VCaP (cell line): ENCODE measurements around the gene AQP7.
"Not testable (repeated sequence)": the region's sequence is repeated elsewhere in the genome, so short reads cannot be mapped to it uniquely, and the experiment has no call there.

ENCODE experiments used
- H3K27ac ChIP-seq: fragments of 450-650 bp; 2 replicates; pipeline ENCODE4 v1.5.1; 2017
- TF ChIP-seq, protein P1 (sequence below): fragments of 450-650 bp; conservative IDR thresholded peaks from 2 replicates; pipeline ENCODE4 v1.5.1; 2017; ENCODE audit warnings: mild to moderate bottlenecking, moderate library complexity

The AQP7 gene

DNA sequence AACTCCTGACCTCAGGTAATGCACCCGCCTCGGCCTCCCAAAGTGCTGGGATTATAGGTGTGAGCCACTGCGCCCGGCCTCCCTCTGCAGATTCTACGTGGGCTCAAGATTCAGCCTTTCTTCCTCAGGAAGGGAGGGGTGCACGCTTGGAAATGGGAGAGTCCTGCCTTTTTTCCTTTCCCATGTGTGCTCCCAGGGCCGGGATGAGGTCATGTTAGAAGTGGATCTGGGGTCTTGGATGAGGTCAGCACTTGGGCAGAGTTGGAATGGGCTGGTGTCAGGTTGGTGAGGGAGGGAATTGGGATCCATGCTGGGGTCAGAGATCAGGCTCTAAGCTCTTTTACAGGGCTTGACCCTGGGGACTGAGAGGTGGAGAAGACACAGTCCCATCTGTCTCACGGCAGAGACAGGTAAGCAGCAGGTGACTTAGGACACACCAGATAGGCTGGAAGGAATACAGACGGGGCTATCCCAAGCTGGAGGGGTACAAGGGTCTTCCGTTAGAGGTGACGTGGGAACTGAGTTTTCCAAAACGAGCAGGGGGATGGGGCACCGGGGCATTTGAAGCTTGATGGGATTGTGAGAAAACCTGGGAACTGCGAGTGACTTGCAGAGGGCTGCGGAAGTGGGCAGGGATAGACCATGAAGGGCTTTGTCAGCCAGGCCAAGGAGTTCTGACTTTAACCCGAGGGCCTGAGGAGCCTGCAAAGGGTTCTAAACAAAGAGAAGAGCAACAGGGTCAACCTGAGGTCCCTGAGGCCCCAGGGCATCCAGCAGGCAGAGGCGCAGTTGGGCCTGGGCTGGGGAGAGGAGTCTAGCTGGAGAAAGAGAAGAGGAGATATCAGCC is 1.8 kb upstream of the AQP7 start:
- TF ChIP-seq, protein P1, sequence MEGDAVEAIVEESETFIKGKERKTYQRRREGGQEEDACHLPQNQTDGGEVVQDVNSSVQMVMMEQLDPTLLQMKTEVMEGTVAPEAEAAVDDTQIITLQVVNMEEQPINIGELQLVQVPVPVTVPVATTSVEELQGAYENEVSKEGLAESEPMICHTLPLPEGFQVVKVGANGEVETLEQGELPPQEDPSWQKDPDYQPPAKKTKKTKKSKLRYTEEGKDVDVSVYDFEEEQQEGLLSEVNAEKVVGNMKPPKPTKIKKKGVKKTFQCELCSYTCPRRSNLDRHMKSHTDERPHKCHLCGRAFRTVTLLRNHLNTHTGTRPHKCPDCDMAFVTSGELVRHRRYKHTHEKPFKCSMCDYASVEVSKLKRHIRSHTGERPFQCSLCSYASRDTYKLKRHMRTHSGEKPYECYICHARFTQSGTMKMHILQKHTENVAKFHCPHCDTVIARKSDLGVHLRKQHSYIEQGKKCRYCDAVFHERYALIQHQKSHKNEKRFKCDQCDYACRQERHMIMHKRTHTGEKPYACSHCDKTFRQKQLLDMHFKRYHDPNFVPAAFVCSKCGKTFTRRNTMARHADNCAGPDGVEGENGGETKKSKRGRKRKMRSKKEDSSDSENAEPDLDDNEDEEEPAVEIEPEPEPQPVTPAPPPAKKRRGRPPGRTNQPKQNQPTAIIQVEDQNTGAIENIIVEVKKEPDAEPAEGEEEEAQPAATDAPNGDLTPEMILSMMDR = no peak
- no peak overlapping the region for H3K27ac ChIP-seq

DNA sequence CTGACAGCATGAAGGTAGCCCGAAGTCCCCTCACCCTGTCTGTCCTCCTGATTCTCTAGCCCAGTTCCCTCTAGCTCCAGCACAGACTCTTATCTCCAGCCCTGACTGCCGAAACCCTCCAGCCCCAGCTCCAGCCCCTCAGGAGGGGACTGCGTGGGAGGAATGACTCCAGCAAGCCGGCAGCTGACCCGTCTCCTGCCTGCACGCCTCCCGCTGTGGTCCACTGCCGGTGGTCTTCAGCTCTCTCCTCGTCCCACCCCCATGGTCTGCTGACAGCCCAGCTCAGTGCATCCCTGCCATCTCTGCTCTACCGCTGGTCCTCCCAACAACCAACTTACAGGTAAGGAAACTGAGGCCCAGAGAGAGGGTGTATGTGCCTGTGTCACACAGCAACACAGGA is 559 bp downstream of the AQP7 start:
- not testable (repeated sequence) for H3K27ac ChIP-seq

DNA sequence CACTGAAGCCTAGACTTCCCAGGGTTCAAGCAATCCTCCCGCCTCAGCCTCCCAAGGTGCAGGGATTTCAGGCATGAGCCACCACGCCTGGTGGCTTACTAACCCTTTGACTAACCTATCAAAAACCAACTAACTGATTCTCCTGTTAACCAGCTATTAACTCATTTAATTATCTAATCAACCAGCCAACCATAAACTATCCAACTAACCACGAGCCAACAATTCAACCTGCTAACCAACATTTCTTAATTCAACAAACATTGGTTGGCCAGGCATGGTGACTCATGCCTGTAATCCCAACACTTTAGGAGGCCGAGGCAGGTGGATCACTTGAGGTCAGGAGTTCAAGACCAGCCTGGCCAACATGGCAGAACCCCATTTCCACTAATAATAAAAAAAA is 3.3 kb downstream of the AQP7 start:
- H3K27ac ChIP-seq = not testable (repeated sequence)

DNA sequence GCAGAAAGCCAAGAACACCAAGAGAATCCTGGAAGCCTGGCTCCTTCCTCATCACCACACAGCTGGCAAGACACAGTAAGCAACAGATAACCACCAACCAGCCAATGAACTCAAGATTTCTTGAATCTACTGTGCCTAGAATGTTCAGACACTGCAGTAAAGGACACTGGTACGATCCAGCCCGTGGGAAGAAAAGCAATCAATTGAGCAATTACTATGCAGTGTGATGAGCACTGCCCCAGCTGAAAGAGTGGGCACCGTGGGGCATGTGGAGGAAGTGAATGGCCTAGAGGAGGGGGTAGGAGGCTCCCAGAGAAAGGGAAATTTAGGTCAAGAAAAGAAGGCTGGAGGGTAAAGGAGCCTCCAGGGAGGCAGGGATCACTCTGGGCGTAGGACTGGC is 4.6 kb downstream of the AQP7 start:
- not testable (repeated sequence) for H3K27ac ChIP-seq

DNA sequence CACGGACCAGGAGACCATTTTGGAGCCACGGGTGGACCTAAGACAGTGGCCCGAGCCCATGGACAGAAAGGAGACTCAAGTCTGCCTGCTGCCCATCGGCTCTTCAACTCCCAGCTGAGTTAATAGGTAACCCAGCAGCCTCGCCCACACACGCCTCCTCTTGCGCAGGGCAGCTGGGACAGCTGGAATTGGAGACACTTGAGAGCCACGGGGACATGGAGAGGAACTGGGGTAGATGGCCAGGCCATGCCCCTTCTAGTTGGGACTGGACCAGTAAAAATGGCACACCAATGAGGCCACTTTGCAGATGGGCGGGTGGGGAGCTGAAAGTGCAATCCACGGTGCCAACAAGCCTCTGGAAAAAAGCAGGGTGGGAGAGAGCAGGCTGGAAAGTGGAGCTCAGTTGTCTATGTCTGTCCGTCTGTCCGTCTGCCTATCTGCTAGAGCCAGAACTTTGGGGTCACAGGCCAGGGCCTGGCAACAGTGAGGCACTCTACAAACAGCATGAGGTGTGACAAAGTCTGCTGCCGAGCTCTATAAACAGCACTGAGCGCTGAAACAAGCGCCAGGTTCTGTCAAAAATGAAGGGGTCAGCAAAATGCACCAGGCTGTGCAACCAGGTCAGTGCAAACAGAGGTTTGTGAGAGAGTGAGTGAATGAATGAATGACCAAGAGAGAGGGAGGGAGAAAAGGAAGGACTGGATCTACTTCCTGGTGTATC is 7.0 kb downstream of the AQP7 start:
- H3K27ac ChIP-seq = not testable (repeated sequence)

DNA sequence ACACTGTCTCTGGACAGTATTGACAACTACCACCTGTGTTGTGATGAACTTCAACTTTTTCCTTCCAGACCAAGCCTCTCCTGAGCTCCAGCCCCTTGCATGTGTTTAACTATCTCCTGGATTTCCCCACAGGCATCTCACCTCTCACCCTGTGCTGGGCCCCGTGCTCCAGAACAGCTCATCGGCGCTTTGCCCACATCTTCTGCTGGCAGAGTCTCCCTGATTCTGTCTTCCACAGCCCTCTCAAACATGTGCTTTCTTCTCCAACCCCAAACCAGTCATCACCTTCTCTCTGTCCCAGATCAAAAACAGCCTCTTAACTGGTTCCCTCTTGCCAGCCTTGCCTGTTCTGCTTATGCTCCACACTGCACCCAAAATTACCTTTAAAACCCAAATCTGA is 8.4 kb downstream of the AQP7 start:
- H3K27ac ChIP-seq = not testable (repeated sequence)

DNA sequence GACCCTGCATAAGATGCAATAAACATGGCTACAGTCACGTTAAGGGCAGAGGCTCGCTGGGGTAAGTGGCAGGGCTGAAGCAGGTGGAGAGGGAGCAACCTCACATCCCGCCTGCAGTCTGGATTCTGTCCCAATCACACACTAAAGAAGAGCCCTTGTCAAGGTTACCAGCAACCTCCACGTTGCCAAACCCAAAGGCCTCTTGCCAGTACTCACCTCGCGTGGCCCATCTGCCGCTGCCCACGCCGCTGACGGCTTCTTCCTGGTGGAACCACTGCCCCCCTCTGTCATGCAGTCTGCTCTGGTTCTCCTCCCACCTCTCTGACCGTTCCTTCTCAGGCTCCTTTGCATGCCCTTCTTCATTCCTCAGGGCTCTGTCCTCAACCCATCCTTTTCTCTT is 8.8 kb downstream of the AQP7 start:
- TF ChIP-seq, protein P1 = no peak
- no peak overlapping the region for H3K27ac ChIP-seq

DNA sequence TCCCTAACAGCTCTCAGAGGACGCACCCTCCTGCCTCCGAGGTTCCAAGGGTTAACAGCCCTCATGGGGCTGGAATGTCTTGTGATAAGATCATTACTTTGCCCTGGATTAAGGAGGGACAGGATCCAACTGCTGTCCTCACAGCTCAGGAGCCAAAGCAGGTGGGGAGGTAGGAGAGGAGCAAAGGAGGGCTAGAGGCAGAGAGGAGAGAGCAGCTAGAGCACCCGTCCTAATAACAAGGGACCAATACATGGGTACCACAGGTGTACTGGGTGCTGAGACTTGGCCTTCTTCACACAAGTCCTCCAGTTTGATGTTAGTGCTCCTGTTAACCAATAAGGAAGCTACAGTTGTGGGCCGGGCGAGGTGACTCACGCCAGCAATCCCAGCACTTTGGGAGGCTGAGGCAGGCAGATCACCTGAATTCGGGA is 9.8 kb downstream of the AQP7 start:
- H3K27ac ChIP-seq = not testable (repeated sequence)

DNA sequence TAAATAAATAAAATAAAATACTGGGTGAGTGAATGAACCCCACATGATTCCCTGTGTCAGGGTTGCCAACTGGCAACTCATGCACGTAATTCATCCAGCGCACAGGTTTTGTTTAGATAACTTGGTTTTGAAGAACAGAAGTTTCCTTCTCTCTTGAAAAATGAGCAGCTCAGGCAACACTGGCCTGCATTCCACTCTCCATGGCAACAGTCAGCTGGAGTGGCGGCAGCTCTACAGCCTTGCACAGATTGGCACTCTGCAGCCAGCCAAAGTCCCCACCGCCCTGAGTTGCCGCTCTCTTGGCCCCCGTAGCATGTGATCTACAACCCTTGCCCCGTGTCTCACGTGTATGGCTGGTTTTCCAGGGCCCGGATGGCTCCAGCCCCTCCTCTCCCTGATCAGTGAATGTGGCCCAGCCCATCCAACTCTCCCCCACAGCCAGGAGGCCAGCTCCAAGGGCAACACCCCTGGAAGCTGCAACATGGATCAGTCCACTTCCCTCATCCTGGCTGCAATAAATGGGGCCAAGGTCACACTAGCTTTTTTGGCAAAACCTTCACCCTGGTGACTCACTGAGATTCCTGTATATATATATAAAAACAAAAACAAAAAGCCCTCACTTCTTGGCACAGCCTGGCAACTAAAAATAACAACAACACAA is 11.1 kb downstream of the AQP7 start:
- not testable (repeated sequence) for H3K27ac ChIP-seq

DNA sequence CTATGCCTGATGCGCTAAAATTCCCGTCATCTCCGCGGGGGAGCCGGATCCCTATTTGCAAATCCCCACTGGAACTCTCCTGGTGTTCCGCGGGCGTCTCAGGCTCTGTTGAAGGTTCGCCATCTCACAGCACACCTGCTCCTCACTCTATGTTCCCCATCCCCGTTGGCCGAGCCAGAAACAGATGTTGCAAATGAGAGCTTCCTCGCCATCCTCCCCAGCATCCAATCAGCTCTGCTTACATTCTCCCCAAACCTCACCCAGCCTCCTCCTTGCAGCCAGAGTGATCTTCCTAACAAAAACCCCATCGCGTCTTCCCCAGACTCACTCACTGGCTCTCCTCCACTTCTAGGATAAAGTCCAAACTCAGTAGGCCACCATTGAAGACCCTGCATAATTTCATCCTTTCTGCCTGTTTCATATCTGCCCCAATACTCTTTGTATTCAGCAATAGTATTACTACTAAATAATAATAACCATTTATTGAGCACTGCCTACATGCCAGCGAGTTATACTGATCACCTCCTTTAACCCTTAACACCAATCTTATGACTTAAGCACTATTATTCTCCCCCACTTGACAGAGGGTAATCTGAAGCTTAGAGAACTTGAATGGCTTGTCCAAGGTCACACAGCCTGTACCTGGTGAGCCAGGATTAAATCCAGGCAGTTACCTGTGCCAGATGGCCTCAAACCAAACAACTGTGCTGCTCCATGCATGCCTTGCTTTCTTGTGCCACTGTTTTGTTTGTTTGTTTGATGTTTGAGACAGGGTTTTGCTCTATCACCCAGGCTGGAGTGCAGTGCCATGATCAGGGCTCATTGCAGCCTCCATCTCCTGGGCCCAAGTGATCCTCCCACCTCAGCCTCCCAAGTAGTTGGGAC is 14.0 kb downstream of the AQP7 start:
- H3K27ac ChIP-seq = no peak overlapping the region
- TF ChIP-seq, protein P1 = no peak

DNA sequence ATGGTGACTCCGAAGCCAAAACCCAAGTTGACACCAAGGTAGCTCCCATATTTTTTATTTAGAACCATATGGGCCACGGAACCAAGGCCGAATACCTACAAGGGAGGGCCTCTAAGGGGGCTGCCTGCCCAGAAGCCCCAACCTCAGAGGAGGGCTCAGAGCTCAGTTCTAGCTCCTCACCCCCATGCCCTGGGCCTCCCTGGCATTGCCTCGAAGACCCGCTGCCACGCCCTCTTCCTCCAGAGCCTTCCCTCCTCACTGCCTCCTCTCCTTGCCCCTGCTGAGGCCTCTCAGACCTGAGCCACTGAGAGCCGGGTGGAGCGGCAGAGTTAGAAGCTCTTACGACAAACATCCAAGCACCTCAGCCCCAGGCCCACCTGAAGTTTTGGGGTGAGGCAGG is 15.4 kb downstream of the AQP7 start:
- not testable (repeated sequence) for H3K27ac ChIP-seq

DNA sequence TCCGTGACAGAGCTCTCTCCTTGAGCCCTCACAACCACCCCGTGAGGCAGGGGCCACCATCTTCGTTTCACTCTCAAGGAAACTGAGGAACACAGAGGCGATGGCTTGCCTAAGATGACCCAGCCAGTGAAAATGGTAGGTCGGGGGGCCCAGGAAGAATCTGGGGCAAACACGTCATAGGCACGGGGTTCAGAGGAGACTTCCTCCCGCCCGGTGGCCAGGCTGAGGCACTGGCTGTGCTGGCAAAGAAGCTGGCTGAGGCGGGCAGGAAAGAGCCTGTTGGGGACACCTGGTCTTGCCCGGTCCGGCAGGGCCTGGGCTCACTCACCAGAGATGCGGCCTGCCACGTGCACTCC is 15.7 kb downstream of the AQP7 start:
- H3K27ac ChIP-seq = not testable (repeated sequence)

DNA sequence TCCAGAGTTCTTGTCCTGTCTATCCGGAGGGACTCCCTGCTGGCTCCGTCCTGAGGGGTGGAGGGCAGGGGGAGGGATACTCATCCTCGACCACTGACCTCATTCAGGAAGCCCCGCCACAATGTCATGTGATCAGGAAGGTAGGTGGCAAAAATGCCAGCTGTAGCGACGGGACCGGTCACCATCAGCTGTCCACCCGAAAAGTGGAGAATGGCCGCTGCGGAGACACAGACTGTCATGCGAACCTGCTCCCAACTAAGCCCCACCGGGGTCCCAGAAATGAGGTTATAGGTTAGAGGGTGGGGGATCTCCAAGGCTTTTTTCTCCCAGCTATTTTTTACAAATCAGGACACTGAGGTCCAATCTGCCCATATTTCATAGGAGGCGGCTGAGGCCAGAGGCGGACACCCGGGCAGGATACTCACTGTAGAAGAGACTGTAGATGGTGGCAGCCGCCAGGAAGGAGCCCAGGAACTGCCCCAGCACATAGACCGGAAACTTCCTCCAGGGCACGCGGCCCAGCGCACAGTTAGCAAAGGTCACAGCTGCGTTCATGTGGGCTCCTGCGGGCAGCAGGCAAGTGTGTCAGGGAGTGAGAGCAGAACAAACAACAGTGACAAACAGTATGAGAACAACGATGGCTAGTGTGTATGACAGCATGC is 16.3 kb downstream of the AQP7 start:
- not testable (repeated sequence) for H3K27ac ChIP-seq

DNA sequence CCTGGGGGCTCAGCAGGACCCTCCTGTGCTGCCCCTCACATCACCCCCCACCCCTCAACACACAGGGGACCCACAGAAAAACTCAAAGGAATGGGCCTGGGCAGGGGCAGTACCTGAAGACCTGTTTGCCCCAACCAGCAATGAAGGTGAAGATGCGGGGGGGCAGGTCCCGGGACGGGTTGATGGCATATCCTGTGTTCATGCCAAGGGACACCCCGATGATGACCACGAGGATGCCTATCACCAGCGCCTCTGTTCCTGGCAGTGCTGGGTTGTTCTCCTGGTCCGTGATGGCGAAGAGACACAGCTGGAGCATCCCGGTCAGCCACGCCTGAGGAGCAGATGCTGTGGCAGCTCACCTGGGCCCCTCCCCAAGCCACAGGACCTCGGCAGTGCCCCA is 16.8 kb downstream of the AQP7 start:
- H3K27ac ChIP-seq = not testable (repeated sequence)

DNA sequence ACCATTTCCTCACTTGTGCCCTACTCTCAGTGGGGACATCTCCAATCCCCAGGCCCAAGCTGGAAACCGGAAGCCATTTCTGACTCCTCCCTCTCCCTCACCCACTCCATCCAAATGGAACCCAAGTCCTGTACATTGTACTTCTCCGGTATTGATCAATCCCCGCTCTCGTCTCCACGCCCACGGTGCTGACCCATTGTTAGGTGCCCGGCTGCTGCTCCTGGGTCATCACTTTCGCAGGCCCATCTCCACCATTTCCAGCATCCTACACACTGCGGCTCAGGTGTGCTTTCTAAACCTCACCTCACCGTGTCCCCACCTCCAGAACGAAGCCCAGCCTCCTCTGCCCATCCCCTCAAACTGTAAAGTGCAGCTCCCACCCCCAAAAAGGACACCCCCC is 19.0 kb downstream of the AQP7 start:
- not testable (repeated sequence) for H3K27ac ChIP-seq

DNA sequence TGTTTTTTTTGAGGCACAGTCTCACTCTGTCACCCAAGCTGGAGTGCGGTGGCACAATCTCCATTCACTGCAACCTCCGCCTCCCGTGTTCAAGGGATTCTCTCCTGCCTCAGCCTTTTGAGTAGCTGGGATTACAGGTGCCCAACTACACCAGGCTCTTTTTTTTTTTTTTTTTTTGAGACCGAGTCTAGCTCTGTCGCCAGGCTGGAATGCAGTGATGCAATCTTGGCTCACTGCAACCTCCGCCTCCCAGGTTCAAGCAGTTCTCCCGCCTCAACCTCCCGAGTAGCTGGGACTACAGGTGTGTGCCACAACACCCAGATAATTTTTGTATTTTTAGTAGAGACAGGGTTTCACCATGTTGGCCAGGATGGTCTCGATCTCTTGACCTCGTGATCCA is 20.0 kb downstream of the AQP7 start:
- not testable (repeated sequence) for H3K27ac ChIP-seq
